CD4-positive, alpha-beta T cell treated with Interleukin-4 for 1 hour (primary cell): ENCODE results near the gene KRTAP10-3.
A peak's percentile ranks its signal among the peaks of the same experiment; 100 is the strongest.

ENCODE experiments used
- DNase-seq, 2 donors: peaks; one replicate each; pipeline ENCODE4 v3.0.0-alpha.2; 2020 to 2022

KRTAP10-3 gene

GRCh38 chr21:44527156-44527982, 31.2 kb downstream of the KRTAP10-3 start:
- peak in 1 of 2 donors; percentile 4 for DNase-seq

- no peak for DNase-seq
Measured at GRCh38 chr21:44526096-44526997, 32.2 kb downstream of the KRTAP10-3 start.

- no peak for DNase-seq
Measured at GRCh38 chr21:44525391-44526095, 33.1 kb downstream of the KRTAP10-3 start.

GRCh38 chr21:44524414-44525371, 33.9 kb downstream of the KRTAP10-3 start:
- no peak for DNase-seq

GRCh38 chr21:44523567-44524413, 34.8 kb downstream of the KRTAP10-3 start:
- DNase-seq: peak in 1 of 2 donors; percentile 3

GRCh38 chr21:44522753-44523204, 35.8 kb downstream of the KRTAP10-3 start:
- DNase-seq: peak in 1 of 2 donors; percentile 9

GRCh38 chr21:44521928-44522752, 36.5 kb downstream of the KRTAP10-3 start:
- no peak for DNase-seq

GRCh38 chr21:44521301-44521927, 37.2 kb downstream of the KRTAP10-3 start:
- peak in 1 of 2 donors; percentile 8 for DNase-seq

- peak in 1 of 2 donors; percentile 10 for DNase-seq
Measured at GRCh38 chr21:44520326-44521300, 38.0 kb downstream of the KRTAP10-3 start.

GRCh38 chr21:44519346-44520325, 39.0 kb downstream of the KRTAP10-3 start:
- no peak for DNase-seq

- DNase-seq: no peak
Measured at GRCh38 chr21:44518686-44519085, 39.9 kb downstream of the KRTAP10-3 start.

- no peak for DNase-seq
Measured at GRCh38 chr21:44517175-44517899, 41.3 kb downstream of the KRTAP10-3 start.

- no peak for DNase-seq
Measured at GRCh38 chr21:44516828-44517174, 41.8 kb downstream of the KRTAP10-3 start.

- no peak for DNase-seq
Measured at GRCh38 chr21:44516342-44516741, 42.3 kb downstream of the KRTAP10-3 start.

GRCh38 chr21:44515359-44516165, 43.0 kb downstream of the KRTAP10-3 start:
- DNase-seq: no peak
